ENCODE results near the gene SHISA7. TPM values are rescaled to one million over a fixed set of nuclear protein-coding genes. Genes with fewer than 3 reads are reported as not detected.

The SHISA7 gene
- 4.2 TPM for total RNA-seq

- DNase-seq = peak; percentile 54
Observed at GRCh38 chr19:55443045-55443823, at the start of gene SHISA7. Gene SHISA7 (minus strand): TSS chr19:55443300. CDS start chr19:55442863, 437 bp downstream.

DNA sequence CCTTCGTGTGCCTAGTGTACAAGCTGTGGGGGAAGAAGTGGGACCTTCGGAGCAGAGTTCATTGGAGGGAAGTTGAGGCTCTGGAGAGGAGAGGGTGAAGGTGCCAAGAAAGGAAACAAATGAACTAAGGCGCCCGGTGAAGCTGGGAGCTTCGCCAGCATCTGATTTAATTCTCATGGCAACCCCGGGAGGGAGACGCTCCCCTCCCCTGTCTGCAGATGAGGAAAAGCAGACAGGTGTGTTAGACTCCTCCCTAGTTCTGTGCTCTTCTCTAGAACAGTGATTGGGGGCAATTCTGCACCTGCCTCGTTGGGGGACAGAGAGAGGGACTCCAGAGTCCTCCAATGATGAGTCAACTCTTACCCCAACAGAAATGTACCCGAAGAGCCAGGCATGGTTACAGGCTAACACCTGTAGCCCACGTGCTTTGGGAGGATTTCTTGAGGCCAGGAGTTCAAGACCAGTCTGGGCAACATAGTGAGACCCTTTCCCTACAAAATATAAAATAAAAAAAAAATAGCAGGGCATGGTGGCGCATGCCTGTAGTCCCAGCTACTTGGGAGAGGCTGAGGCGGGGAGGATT is 49.4 kb upstream of the SHISA7 start:
- DNase-seq = no peak

DNA sequence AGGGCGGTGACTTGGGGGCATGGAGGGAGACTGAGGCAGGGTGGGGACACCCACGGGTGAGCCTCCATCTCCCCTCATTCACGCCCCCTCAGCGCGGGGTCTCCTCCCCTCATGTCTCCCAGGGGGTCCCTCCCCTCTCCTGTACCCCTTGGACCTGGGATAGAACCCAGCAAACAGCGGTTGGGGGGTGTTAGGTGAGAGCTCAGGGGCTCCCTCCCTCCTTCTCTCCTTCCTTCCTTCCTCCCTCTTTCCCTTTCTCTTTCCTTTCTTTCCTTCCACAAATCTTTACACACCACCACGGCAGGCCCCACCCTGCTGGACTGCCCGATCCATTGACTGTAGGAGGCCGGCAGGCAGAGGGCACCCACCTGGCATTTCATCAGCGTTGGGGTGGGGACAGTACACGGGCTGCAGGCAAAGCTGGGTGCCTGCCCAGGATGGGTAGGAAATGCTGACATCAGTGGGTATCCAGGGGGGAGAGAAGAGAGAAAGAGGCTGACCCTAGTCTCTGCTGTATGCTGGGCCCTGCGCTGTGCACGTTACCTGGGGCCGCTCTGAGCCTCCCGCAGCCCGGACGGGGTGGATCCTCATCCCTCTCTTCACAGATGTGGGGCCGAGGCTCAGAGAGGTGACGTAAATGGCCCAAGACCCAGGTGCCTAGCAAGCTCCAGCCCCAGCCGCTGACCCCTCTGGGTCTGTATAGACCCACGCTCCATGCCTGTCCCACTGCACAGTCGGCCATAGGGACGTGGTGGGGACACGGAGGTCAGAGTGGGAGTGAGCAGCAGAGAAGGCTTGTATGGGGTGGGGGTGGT is 48.7 kb upstream of the SHISA7 start:
- DNase-seq = no peak

DNA sequence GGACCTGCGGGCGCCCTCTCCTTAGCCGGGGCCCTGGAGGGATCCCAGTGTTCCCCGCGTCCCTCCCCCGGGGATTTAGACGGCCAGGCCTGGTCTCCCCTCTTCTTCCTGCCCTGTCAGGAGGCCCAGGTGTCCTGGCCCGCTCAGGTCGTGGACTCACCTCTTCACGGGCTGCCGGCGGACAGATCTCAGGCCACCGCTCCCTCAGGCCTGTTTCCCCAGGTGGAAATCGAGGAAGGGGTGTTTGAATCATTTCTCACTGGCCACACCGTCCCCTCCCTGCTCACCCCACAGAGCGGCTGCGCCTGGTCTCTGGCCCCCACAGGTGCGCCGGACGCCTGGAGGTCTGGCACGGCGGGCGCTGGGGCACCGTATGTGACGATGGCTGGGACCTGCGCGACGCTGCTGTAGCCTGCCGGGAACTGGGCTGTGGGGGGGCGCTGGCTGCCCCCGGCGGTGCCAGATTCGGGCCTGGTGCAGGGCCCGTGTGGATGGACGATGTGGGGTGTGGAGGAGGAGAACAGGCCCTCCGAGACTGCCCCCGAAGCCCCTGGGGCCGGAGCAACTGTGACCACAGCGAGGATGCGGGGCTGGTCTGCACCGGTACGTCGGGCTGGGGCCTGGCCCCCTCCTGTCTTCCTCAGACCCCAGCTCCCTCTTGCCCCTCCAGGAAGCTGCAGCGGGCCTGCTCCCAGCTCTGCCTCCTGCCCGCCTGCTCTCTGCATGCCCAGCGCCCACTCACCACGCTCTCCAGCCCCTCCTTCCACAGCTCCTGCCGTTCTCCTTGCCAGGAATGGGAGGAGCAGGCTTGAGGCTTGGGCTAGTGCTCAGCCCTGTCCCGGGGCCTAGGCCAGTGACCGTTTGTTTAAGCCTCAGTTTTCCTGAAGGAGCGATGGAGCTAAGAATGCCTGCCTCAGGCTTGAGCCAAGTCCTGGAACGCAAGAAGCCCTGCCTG is 47.7 kb upstream of the SHISA7 start:
- DNase-seq = no peak

DNA sequence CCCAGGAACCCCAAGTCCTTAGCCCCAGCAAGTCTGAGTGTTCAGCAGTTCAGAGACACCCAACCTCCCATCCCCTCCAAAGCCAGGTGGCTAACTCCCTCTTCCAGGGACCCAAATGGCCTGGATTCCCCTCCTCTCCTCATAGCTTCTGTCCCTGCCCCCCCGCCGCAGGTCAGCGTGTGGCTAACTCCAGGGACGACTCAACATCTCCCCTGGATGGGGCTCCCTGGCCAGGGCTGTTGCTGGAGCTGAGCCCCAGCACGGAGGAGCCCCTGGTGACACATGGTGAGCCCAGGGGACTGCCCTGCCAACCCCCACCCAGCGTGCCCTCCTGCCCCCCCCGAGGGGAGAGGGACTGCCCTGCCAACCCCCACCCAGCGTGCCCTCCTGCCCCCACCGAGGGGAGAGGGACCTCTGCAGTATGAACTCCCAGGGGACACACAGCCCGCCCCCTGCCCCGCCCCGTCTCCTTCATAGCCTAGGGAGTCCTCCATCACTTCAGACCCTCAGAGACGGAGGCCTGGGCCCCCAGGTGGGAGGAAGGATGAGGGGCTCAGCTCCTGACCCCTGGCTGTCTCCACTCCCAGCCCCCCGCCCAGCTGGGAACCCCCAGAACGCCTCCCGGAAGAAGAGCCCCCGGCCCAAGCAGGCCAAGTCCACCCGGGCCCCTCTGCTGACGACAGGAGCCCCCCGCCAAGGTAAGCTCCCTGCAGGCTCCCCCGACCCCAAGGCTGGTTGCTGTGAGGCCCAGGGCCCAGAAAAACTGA is 46.8 kb upstream of the SHISA7 start:
- no peak for DNase-seq

DNA sequence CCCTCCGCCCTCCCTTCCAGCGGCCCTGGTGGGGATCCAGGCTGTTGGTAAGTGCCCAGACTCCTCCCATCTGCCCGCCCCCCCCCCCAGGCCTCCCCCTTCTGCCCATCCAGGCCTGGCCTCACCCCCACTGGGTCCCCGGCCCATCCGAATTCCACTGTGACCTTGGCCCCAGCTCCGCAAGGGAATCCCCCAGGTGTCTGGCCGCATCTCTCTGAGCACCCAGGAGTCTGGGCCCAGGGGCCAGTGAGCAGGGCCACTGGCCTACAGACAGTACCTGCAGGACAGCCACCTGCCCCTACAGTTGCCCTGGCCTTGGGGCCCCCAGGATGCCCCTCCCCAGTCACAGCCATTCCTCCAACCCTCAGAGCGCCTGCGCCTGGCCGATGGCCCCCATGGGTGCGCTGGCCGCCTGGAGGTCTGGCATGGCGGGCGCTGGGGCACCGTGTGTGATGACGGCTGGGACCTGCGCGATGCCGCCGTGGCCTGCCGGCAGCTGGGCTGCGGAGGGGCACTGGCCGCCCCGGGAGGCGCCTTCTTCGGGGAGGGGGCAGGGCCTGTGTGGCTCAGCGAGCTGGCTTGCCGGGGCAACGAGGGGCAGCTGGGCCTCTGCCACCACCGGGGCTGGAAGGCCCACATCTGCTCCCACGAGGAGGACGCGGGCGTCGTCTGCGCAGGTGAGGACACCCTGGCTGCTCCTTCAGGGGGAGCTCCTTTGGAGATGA is 46.0 kb upstream of the SHISA7 start:
- DNase-seq = no peak

DNA sequence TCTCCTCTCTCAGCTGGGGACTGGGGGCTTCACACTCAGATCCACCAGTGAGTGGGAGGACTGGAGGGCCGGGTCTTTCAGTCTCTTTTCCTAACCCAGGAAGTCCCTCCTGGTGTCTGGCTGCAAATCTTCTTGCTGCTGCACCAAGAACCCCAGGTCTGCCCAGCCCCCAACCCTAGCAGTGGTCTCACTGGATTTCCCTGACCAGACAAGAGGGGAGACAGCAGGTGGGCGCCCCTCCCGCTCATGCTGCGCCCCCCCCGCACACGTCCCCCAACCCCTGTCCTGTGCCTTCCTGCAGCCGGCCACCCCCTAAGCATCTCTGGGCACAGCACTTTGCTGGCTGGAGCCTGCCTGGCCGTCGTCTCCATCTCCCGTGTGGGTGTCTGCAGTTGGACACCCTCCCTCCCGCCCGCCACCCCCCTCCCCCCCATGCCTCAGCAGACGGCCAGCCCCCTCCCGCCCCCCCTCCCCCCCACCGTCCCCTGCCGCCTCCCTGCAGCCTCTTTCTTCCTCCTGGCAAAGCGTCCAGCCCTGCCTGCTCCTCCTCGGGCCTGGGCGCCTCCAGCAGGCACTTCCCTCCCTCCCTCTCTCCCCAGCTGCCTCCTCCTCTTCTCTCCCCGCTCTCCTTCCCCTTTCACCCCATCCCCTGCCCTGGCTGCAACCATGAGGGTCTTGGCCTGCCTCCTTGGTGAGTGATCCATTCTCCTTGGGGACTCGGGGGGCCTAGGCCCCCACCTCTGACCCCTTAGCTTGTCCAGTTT is 45.0 kb upstream of the SHISA7 start, which contains the start of gene SSC5D:
SSC5D (plus strand) TSS at position 513 of the 764 bp plus-strand sequence; CDS start at position 667, 154 bp downstream.
- no peak for DNase-seq

- no peak for DNase-seq
Observed at GRCh38 chr19:55486971-55487923, 44.1 kb upstream of the SHISA7 start.

DNA sequence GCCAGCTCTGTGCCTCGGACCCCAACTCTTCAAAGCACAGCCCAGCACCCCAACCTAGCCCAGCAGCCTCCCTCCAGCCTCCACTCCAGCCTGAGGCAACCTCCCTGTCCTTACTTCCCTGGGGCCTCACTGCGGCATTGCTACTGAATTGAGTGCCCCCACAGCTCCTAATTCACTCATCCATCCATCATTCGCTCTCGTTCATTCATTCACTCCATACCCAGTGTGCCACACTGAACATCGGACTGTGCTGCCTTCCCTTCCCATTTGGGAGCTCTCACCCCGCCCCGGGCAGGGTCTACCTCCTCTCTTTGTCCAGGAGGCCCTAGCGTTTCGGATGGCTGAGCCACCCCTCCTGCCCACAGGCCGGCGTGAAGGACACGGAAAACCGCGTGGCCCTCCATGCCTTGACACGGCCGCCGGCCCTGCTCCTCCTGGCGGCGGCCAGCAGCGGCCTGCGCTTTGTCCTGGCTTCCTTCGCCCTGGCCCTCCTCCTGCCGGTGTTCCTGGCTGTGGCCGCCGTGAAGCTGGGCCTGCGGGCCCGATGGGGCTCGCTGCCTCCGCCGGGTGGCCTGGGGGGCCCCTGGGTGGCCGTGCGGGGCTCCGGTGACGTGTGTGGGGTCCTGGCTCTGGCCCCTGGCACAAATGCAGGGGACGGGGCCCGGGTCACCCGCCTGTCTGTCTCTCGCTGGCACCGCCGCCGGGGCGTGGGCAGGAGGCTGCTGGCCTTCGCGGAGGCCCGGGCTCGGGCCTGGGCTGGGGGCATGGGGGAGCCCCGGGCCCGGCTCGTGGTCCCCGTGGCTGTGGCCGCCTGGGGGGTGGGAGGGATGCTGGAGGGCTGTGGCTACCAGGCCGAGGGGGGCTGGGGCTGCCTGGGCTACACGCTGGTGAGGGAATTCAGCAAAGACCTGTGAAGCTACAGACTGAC is 43.2 kb upstream of the SHISA7 start:
- no peak for DNase-seq

GRCh38 chr19:55485439-55486011 is 42.4 kb upstream of the SHISA7 start:
- no peak for DNase-seq

DNA sequence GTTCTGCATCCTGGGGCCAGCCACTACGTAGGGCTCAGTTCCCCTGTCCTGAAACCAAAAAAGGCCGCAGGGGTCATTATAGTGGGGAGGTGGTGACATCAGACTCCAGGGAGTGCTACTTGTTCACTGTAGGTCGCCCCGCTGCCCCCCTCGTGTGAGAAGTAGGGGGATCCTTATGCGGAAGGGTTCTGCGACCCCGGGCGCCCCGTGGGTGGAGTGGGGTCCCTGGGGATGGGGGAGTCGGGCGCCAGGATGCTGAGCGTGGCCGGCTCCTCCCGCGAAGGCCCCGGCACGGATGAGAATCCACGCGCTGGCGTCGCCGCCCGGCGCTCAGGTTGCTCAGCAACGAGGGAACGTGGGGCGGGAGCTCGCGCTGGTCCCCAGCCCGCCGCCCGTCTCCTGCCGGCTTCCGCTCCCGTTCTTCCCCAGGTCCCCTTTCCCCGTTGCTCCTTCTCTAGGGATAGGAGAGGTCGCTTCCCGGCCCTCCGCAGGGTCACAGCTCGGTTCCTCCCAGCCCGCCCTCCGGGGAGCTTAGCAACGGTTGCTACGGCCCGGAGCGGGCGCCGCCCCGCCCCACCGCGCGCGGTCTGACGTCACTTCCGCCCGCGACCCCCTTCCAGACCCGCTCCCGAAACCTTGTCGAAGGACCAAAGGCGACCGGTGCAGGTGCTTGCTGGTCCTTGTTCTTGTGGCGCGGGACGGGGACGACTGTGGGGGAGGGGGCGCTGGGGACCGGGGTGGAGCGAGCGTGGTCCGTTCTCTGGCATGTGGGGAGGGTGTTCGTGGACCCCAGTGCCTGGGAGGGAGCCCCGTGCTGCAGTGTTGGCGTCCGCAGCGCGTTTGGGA is 41.7 kb upstream of the SHISA7 start, which contains the start of gene NAT14:
NAT14 (plus strand) TSS at position 596 of the 846 bp plus-strand sequence. CDS start 521 bp downstream, outside the sequence.
- DNase-seq = peak; percentile 55

- no peak for DNase-seq
Observed at GRCh38 chr19:55483706-55484592, 40.8 kb upstream of the SHISA7 start.

DNA sequence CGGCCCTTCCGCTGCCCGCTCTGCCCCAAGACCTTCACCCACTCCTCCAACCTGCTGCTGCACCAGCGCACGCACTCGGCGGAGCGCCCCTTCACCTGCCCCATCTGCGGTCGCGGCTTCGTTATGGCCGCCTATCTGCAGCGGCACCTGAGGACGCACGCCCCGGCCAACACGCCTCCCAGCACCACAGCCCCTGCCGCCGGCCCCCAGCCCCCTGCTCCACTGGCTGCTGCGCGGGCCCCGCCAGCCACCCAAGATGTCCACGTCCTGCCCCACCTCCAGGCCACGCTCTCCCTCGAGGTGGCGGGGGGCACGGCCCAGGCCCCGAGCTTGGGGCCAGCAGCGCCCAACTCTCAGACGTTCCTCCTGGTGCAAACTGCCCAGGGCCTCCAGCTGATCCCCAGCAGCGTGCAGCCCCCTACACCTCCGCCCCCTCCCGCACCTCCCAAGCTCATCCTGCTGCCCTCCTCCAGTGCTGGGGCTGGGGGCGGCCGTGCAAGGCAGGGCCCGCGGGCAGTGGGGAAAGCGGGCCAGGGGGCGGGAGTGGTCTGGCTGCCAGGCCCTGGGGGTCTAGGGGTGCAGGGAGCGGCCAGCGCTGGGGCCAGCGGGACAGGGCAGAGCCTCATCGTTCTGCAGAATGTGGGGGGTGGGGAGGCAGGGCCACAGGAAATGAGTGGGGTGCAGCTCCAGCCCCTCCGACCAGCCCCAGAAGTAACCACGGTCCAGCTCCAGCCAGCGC is 40.0 kb upstream of the SHISA7 start:
- DNase-seq = no peak

All from occipital lobe (tissue), 2 donors.